ENCODE measurements around the gene GRIN1. TPM values are rescaled to one million over a fixed set of nuclear protein-coding genes. Genes with fewer than 3 reads are reported as not detected.
A peak's percentile ranks its signal among the peaks of the same experiment; 100 is the strongest.

Gene GRIN1
- total and polyA plus RNA-seq, 7 experiments from 2014 or later = not detected

GRCh38 chr9:137195525-137196220 is 56.7 kb downstream of the GRIN1 start:
- no peaks in the 10 kb centered on the region for H3K9me3 ChIP-seq (ENCODE audit: control insufficient read depth in 2 of 3, low read length in 3 of 3)
- H3K4me1 ChIP-seq (ENCODE audit: control insufficient read depth in 2 of 2, insufficient read depth in 2 of 2, low read length in 2 of 2) = no peaks in the 10 kb centered on the region
- ChIA-PET POLR2A (interaction anchor here (0.6 to 1.6 kb wide), 3 partner anchors 9 to 199 kb away, joined by 3 to 5 read pairs (median 4); partner anchors contain the start of genes CLIC3 and TMEM203), CTCF (no interaction called here)
- intact Hi-C loops (cut with micrococcal nuclease) = no loop called here
- no peaks in the 10 kb centered on the region for H3K9me3 Mint-ChIP-seq
- H3K4me3 ChIP-seq (ENCODE audit: low read length) = no peak overlapping the region
- ATAC-seq = no peak
- no peak overlapping the region for H3K4me3 Mint-ChIP-seq
- peaks cover 0 to 9% (median 0%) of the 10 kb centered on the region in 3 experiments for H3K36me3 ChIP-seq (ENCODE audit: control insufficient read depth in 2 of 3, insufficient read depth in 3 of 3, low read length in 3 of 3)
- no peaks in the 10 kb centered on the region for H3K27me3 ChIP-seq (ENCODE audit: control insufficient read depth in 2 of 2, insufficient read depth in 2 of 2, low read length in 2 of 2)
- no peaks in the 10 kb centered on the region for H3K27me3 Mint-ChIP-seq
- no peak overlapping the region for H3K27ac Mint-ChIP-seq
- H3K27ac ChIP-seq (ENCODE audit: low read depth, low read length) = no peak overlapping the region
- DNase-seq = no peak
- peaks cover 0 to 11% (median 4%) of the 10 kb centered on the region in 7 donors for H3K4me1 Mint-ChIP-seq
- peaks cover 0 to 4% (median 0%) of the 10 kb centered on the region in 5 donors for H3K36me3 Mint-ChIP-seq

GRCh38 chr9:137198051-137198901 is 59.3 kb downstream of the GRIN1 start:
- Mint-ChIP-seq H3K4me1 (peaks cover 9 to 21% (median 11%) of the 10 kb centered on the region in 7 donors), H3K27me3 (no peaks in the 10 kb centered on the region), H3K9me3 (no peaks in the 10 kb centered on the region), H3K27ac (no peak overlapping the region), H3K36me3 (no peaks in the 10 kb centered on the region), H3K4me3 (peak overlapping the region in 5 of 10 donors; percentile 12 to 81 (median 42))
- no peak overlapping the region for H3K27ac ChIP-seq (ENCODE audit: low read depth, low read length)
- H3K9me3 ChIP-seq (ENCODE audit: control insufficient read depth in 2 of 3, low read length in 3 of 3) = no peaks in the 10 kb centered on the region
- no peaks in the 10 kb centered on the region for H3K27me3 ChIP-seq (ENCODE audit: control insufficient read depth in 2 of 2, insufficient read depth in 2 of 2, low read length in 2 of 2)
- no peaks in the 10 kb centered on the region for H3K36me3 ChIP-seq (ENCODE audit: control insufficient read depth in 2 of 3, insufficient read depth in 3 of 3, low read length in 3 of 3)
- ChIA-PET POLR2A (interaction anchor here (0.6 to 3.4 kb wide), 7 partner anchors 9 to 386 kb away, joined by 3 to 16 read pairs (median 4); partner anchors contain the start of genes CYSRT1, MAN1B1 and SSNA1), CTCF (no interaction called here)
- DNase-seq (no peak), ATAC-seq (no peak)
- peaks cover 6 to 8% of the 10 kb centered on the region in 2 donors for H3K4me1 ChIP-seq (ENCODE audit: control insufficient read depth in 2 of 2, insufficient read depth in 2 of 2, low read length in 2 of 2)
- no peak overlapping the region for H3K4me3 ChIP-seq (ENCODE audit: low read length)
- intact Hi-C loops (cut with micrococcal nuclease) = no loop called here

GRCh38 chr9:137198902-137199283 is 59.9 kb downstream of the GRIN1 start:
- Mint-ChIP-seq H3K4me1 (peaks cover 10 to 24% (median 14%) of the 10 kb centered on the region in 7 donors), H3K36me3 (no peaks in the 10 kb centered on the region), H3K9me3 (no peaks in the 10 kb centered on the region), H3K27ac (no peak overlapping the region), H3K4me3 (peak overlapping the region in 3 of 10 donors; percentile 25 to 81 (median 56)), H3K27me3 (no peaks in the 10 kb centered on the region)
- CTCF ChIA-PET = no interaction called here
- H3K4me3 ChIP-seq (ENCODE audit: low read length) = no peak overlapping the region
- no peaks in the 10 kb centered on the region for H3K9me3 ChIP-seq (ENCODE audit: control insufficient read depth in 2 of 3, low read length in 3 of 3)
- no peak overlapping the region for H3K27ac ChIP-seq (ENCODE audit: low read depth, low read length)
- no peaks in the 10 kb centered on the region for H3K36me3 ChIP-seq (ENCODE audit: control insufficient read depth in 2 of 3, insufficient read depth in 3 of 3, low read length in 3 of 3)
- peaks cover 7 to 13% of the 10 kb centered on the region in 2 donors for H3K4me1 ChIP-seq (ENCODE audit: control insufficient read depth in 2 of 2, insufficient read depth in 2 of 2, low read length in 2 of 2)
- ATAC-seq = no peak
- intact Hi-C loops (cut with micrococcal nuclease) = no loop called here
- H3K27me3 ChIP-seq (ENCODE audit: control insufficient read depth in 2 of 2, insufficient read depth in 2 of 2, low read length in 2 of 2) = no peaks in the 10 kb centered on the region
- POLR2A ChIA-PET = interaction anchor here (0.6 to 3.4 kb wide), 6 partner anchors 10 to 375 kb away, joined by 3 to 16 read pairs (median 4); partner anchors contain the start of genes CYSRT1, MAN1B1, SSNA1 and TUBB4B
- DNase-seq = no peak

DNA sequence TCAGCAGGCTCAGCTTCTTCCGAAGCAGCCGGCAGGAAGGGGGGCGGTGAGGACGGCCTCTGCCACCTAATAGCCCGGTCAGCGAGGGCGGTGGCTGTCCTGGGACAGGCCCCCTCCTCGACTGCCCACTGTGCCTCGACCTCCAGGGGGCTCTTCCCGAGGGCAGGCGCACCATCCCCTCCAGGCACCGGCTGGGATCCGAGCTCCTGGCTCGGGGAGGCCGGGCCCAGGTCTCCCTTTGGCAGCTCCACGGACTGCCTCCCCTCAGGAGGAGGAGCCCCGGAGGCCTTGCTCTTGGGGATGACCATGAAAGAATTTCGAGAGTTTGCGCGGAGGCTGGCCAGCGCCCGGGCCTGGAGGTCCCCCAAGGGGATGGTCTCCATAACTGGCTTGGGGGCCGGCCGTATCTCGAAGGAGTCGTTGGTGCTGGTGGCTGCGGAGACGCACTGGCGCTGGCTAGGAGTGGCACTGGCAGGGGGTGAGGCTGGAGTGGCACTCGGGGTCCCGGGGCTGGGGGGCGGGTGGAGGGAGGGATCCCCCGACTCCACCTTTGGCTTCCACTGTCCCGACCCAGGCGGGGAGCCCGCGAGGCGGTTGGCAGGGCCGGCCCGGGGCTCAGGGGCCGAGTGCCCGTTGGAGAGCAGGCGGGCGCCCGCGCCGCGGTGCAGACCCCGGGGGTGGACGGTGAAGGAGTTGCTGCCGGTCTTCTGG is 60.6 kb downstream of the GRIN1 start:
- no peaks in the 10 kb centered on the region for H3K9me3 ChIP-seq (ENCODE audit: control insufficient read depth in 2 of 3, low read length in 3 of 3)
- ATAC-seq (no peak), DNase-seq (no peak)
- no peaks in the 10 kb centered on the region for H3K9me3 Mint-ChIP-seq
- peaks cover 14 to 20% of the 10 kb centered on the region in 2 donors for H3K4me1 ChIP-seq (ENCODE audit: control insufficient read depth in 2 of 2, insufficient read depth in 2 of 2, low read length in 2 of 2)
- H3K36me3 Mint-ChIP-seq = no peaks in the 10 kb centered on the region
- ChIA-PET CTCF (no interaction called here), POLR2A (interaction anchor here (0.8 to 3.4 kb wide), 5 partner anchors 10 to 113 kb away, joined by 3 to 16 read pairs (median 4); partner anchors contain the start of genes CYSRT1, MAN1B1, SSNA1 and TUBB4B)
- intact Hi-C loops (cut with micrococcal nuclease) = loop anchor here (1.0 to 10.0 kb wide), 12 partner anchors 11 to 409 kb away; partner anchors contain the start of genes ANAPC2 (in 2 of the 2), MAN1B1 (in 2 of the 2), SSNA1 (in 2 of the 2) and TUBB4B (in 2 of the 2)
- no peak overlapping the region for H3K27ac ChIP-seq (ENCODE audit: low read depth, low read length)
- H3K36me3 ChIP-seq (ENCODE audit: control insufficient read depth in 2 of 3, insufficient read depth in 3 of 3, low read length in 3 of 3) = no peaks in the 10 kb centered on the region
- peak overlapping the region in 1 of 9 donors; percentile 49 for H3K27ac Mint-ChIP-seq
- H3K27me3 ChIP-seq (ENCODE audit: control insufficient read depth in 2 of 2, insufficient read depth in 2 of 2, low read length in 2 of 2) = no peaks in the 10 kb centered on the region
- no peak overlapping the region for H3K4me3 ChIP-seq (ENCODE audit: low read length)
- H3K4me1 Mint-ChIP-seq = peaks cover 16 to 31% (median 21%) of the 10 kb centered on the region in 7 donors
- H3K4me3 Mint-ChIP-seq = peak overlapping the region in 9 of 10 donors; percentile 36 to 82 (median 77)
- H3K27me3 Mint-ChIP-seq = no peaks in the 10 kb centered on the region

DNA sequence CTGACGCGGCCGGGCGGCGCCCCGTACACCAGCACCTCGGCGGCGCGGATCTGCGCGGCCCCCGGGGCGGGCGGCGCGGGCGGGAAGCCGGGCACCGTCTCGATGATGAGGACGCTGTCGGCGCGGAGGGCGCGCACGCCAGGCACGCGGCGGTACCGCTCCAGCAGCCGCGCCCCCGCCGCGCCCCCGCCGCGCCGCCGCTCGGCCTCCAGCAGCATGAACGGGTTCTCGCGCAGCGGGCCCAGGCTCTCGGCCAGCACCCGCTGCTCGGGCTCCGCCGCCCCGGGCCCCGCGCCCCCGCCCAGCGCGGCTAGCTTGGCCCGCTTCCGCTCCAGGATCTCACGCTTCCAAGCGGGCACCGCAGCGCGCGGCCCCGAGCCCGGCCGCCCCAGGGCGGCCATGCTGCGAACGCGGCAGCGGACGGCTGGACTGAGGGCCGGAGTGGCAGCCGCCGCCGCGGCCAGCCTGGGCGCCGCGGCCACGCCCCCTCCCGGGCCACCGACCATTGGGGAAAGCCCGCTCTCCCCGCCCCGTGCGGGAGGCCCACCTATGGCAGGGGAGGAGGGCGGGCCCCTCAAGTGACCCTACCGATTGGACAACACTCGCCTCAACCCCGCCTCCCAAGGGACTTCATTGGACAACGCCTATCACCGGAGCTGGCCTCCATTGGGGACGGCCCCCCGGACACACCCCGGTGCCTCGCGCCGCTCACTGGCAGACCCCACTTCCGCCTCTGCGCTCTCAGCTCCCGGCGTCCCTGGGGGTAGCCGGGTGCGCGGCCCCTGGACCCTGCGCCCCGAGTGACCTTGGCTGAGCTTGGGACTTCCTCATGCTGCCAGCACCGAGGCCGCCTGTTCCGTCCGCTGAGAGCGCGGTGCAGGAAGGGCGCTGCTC is 61.6 kb downstream of the GRIN1 start, which contains the start of gene TPRN:
TPRN (minus strand) TSS at position 431 of the 894 bp plus-strand sequence; CDS start at position 401, 30 bp downstream.
- intact Hi-C loops (cut with micrococcal nuclease) = loop anchor here (1.0 to 10.0 kb wide), 12 partner anchors 12 to 410 kb away; partner anchors contain the start of genes ANAPC2 (in 2 of the 2), MAN1B1 (in 2 of the 2), SSNA1 (in 2 of the 2) and TUBB4B (in 2 of the 2)
- H3K4me3 Mint-ChIP-seq = peak within 1 kb of the TSS; percentile 77 to 89 (median 84)
- H3K27ac ChIP-seq (ENCODE audit: low read depth, low read length) = peak within 1 kb of the TSS; percentile 78
- peaks cover 0 to under 1% (median 0%) of the 10 kb centered on the region in 3 experiments for H3K36me3 ChIP-seq (ENCODE audit: control insufficient read depth in 2 of 3, insufficient read depth in 3 of 3, low read length in 3 of 3)
- H3K9me3 Mint-ChIP-seq = peaks cover 0 to 3% (median 0%) of the 10 kb centered on the region in 11 donors
- ATAC-seq = peak; percentile 98
- ChIA-PET CTCF (interaction anchor here (1.1 to 1.3 kb wide), 2 partner anchors 21 to 71 kb away, joined by 3 read pairs; partner anchors contain the start of gene RNF208), POLR2A (interaction anchor here (0.6 to 9.0 kb wide), 13 partner anchors 10 to 399 kb away, joined by 3 to 136 read pairs (median 4); partner anchors contain the start of genes ANAPC2, MAN1B1, RABL6 and SSNA1)
- peak within 1 kb of the TSS; percentile 75 for H3K4me3 ChIP-seq (ENCODE audit: low read length)
- H3K9me3 ChIP-seq (ENCODE audit: control insufficient read depth in 2 of 3, low read length in 3 of 3) = no peaks in the 10 kb centered on the region
- no peaks in the 10 kb centered on the region for H3K27me3 Mint-ChIP-seq
- peak within 1 kb of the TSS; percentile 12 to 91 (median 78) for H3K27ac Mint-ChIP-seq
- peak; percentile 89 to 98 (median 97) for DNase-seq
- no peaks in the 10 kb centered on the region for H3K27me3 ChIP-seq (ENCODE audit: control insufficient read depth in 2 of 2, insufficient read depth in 2 of 2, low read length in 2 of 2)
- peaks cover 16 to 34% (median 23%) of the 10 kb centered on the region in 7 donors for H3K4me1 Mint-ChIP-seq
- H3K4me1 ChIP-seq (ENCODE audit: control insufficient read depth in 2 of 2, insufficient read depth in 2 of 2, low read length in 2 of 2) = peaks cover 20 to 23% of the 10 kb centered on the region in 2 donors
- no peaks in the 10 kb centered on the region for H3K36me3 Mint-ChIP-seq
